Sigmoid colon (tissue), 7 donors: ENCODE results near the gene ZC3H15. TPM values are rescaled to one million over a fixed set of nuclear protein-coding genes. Genes with fewer than 3 reads are reported as not detected.

ENCODE experiments used
- DNase-seq: peaks from one replicate; pipeline ENCODE4 v3.0.0-alpha.2; 2019
- H3K27ac ChIP-seq, 4 donors: fragments of 200-600 bp; sonication (generic); one replicate each; pipeline ENCODE4 v1.5.1; 2016 to 2019; ENCODE audit warnings: mild to moderate bottlenecking in 1 of 4
- H3K27me3 ChIP-seq, 3 donors: fragments of 200-600 bp; sonication (generic); one replicate each; pipeline ENCODE4 v1.5.1; 2019; ENCODE audit warnings: mild to moderate bottlenecking in 1 of 3
- H3K36me3 ChIP-seq, 4 donors: fragments of 200-600 bp; sonication (generic); one replicate each; pipeline ENCODE4 v1.5.1; 2016 to 2019
- H3K4me1 ChIP-seq, 4 donors: fragments of 200-600 bp; sonication (generic); one replicate each; pipeline ENCODE4 v1.5.1; 2017 to 2019
- H3K4me3 ChIP-seq, 4 donors: fragments of 200-600 bp; sonication (generic); one replicate each; pipeline ENCODE4 v1.5.1; 2017 to 2019; ENCODE audit warnings: mild to moderate bottlenecking in 2 of 4, moderate library complexity in 1 of 4
- H3K9me3 ChIP-seq, 4 donors: fragments of 200-600 bp in 3 of 4; sonication (generic) in 3 of 4; one replicate each; pipeline versions ENCODE4 v1.5.1 to v1.6.1; 2013 to 2019
- EP300 ChIP-seq, 4 donors: sonication (generic); formaldehyde crosslinking; IDR thresholded peaks; one replicate each; pipeline ENCODE4 v1.6.1; 2017; ENCODE audit warnings: antibody characterized with exemption in 4 of 4
- POLR2A ChIP-seq, 2 donors: fragments of 450-650 bp; IDR thresholded peaks; one replicate each; pipeline ENCODE4 v1.6.1; 2016; ENCODE audit warnings: antibody characterized with exemption in 2 of 2, mild to moderate bottlenecking in 2 of 2, moderate library complexity in 2 of 2
- POLR2AphosphoS5 ChIP-seq, 4 donors: sonication (generic); formaldehyde crosslinking; IDR thresholded peaks; one replicate each; pipeline ENCODE4 v1.6.1; 2017; ENCODE audit warnings: antibody characterized with exemption in 4 of 4
- WGBS, 2 donors: extraction: QIAGEN DNeasy Blood & Tissue Kit; methylation state at CpG; one replicate each; pipeline ENCODE4 v1.1.7; 2013; 5-methylcytosine and 5-hydroxymethylcytosine counted together
- intact Hi-C: fragments of 100-400 bp; cut with DNase I; formaldehyde crosslinking; loops from one replicate; pipeline ENCODE4 v1.15.1; 2023
- polyA plus RNA-seq, 3 donors: library from polyadenylated mRNA; stranded (reverse); fragments of 200-250 nt; gene quantifications; one replicate each; pipeline ENCODE4 v1.2.3, GENCODE V29; 2013
- total RNA-seq, 4 donors: library from RNA; depleted of rRNA; stranded (reverse); fragments of >200 nt; gene quantifications; one replicate each; pipeline ENCODE4 v1.1.0, GENCODE V29; 2016
- TF ChIP-seq, protein P1 (sequence below), 4 experiments: fragments of 450-650 bp in 3 of 4; fragments of 200-600 bp in 1 of 4; IDR thresholded peaks; one replicate each; pipeline ENCODE4 v1.5.1; 2016 to 2019; ENCODE audit warnings: antibody characterized with exemption in 4 of 4, mild to moderate bottlenecking in 3 of 4, moderate library complexity in 2 of 4
- donor health status: healthy with polysubstance abuse.
- donor health status: Bipolar disorder and iron deficiency.
- donor health status: healthy.

ZC3H15 gene
- total and polyA plus RNA-seq, 7 donors: 51.1 to 77.9 (median 61.2) TPM

DNA sequence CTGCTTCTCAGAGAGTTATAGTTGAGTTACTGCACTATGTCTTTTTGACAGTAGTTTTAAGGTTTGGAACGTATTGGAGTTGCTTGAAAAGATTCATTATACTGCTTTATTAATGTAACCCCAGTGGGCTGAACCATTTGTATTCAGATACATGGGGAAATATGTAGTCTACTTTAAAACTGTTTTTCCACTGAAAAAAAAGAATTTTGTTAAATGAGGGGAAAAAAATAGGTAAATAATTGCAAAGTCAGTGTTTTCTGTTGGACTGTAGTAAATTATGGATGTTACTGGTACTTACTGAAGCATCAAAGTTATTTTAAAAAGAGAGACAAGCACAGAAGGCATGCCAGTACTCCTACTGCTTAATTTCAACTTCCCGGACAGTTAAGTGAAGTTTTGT is 36.4 kb downstream of the ZC3H15 start:
- peak in 3 of 4 donors; percentile 15 to 58 (median 46) for TF ChIP-seq POLR2AphosphoS5 (IDR thresholded peaks at IDR 0.05)
- TF ChIP-seq EP300 (IDR thresholded peaks at IDR 0.05): no peak
- no peak for TF ChIP-seq POLR2A (IDR thresholded peaks at IDR 0.05)
- Histone ChIP-seq H3K4me1 (peaks cover 0 to 28% (median 12%) of the 10 kb centered on the region in 4 donors), H3K9me3 (no peaks in the 10 kb centered on the region), H3K27ac (no peak overlapping the region), H3K27me3 (no peaks in the 10 kb centered on the region), H3K4me3 (no peak overlapping the region), H3K36me3 (peaks cover 0 to 23% (median 0%) of the 10 kb centered on the region in 4 donors)
- 87 to 98% methylated on average over 2 of the region's 2 CpGs for WGBS, 2 donors
- no peak for DNase-seq
- intact Hi-C loops: no loop called here

DNA sequence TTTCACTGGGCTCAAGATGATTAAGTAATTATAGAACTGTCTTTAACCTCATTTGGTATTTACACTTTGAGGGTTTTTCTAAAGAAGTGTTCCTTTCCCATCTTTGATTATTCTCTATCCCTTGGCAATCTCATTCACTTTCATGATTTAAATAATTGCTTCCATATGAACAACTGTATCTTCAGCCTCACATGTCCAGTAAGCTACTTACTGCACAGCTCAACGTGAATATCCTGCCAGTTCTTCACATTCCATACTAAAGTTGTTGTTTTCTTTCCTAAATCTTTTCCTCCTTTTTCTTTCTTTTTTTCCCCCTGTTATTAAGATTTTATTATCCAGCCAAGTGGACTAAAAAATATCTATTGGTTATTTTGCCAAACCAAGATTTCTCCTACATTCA is 37.7 kb downstream of the ZC3H15 start:
- peaks cover 0 to 28% (median 12%) of the 10 kb centered on the region in 4 donors for H3K4me1 ChIP-seq
- no peaks in the 10 kb centered on the region for H3K27me3 ChIP-seq
- no peak overlapping the region for H3K4me3 ChIP-seq
- H3K27ac ChIP-seq: no peak overlapping the region
- TF ChIP-seq POLR2AphosphoS5 (IDR thresholded peaks at IDR 0.05) (no peak), POLR2A (IDR thresholded peaks at IDR 0.05) (no peak)
- TF ChIP-seq, protein P1, sequence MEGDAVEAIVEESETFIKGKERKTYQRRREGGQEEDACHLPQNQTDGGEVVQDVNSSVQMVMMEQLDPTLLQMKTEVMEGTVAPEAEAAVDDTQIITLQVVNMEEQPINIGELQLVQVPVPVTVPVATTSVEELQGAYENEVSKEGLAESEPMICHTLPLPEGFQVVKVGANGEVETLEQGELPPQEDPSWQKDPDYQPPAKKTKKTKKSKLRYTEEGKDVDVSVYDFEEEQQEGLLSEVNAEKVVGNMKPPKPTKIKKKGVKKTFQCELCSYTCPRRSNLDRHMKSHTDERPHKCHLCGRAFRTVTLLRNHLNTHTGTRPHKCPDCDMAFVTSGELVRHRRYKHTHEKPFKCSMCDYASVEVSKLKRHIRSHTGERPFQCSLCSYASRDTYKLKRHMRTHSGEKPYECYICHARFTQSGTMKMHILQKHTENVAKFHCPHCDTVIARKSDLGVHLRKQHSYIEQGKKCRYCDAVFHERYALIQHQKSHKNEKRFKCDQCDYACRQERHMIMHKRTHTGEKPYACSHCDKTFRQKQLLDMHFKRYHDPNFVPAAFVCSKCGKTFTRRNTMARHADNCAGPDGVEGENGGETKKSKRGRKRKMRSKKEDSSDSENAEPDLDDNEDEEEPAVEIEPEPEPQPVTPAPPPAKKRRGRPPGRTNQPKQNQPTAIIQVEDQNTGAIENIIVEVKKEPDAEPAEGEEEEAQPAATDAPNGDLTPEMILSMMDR (IDR thresholded peaks at IDR 0.05): no peak
- no peaks in the 10 kb centered on the region for H3K9me3 ChIP-seq
- intact Hi-C loops: no loop called here
- peaks cover 0 to 16% (median 0%) of the 10 kb centered on the region in 4 donors for H3K36me3 ChIP-seq
- no peak for DNase-seq
- 84 to 85% methylated on average over 1 of the region's 1 CpG for WGBS, 2 donors

DNA sequence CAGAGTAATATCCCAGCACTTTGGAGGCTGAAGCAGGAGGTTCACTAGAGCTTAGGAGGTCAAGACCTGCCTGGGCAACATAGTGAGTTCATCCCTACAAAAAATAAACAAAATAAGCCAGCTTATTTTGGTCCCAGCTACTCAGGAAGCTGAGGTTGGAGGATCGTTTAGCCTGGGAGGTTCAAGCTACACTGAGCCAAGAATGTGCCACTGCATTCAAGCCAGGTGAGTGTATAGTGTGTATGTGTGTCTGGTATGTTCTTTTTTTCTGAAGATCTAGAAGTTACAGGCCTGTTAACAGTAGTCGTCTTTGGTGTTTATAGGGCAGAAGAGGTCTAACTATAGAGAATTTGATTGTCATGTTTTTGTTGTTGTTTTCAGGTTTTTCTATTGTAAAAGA is 40.2 kb downstream of the ZC3H15 start:
- Histone ChIP-seq H3K36me3 (peaks cover 0 to 3% (median 0%) of the 10 kb centered on the region in 4 donors), H3K27ac (no peak overlapping the region), H3K4me1 (peaks cover 0 to 28% (median 12%) of the 10 kb centered on the region in 4 donors), H3K9me3 (no peaks in the 10 kb centered on the region), H3K27me3 (no peaks in the 10 kb centered on the region), H3K4me3 (no peak overlapping the region)
- DNase-seq: no peak
- 66 to 68% methylated on average over 2 of the region's 2 CpGs for WGBS, 2 donors
- intact Hi-C loops: no loop called here
- no peak for TF ChIP-seq POLR2A (IDR thresholded peaks at IDR 0.05)
- TF ChIP-seq POLR2AphosphoS5 (IDR thresholded peaks at IDR 0.05): no peak
- no peak for TF ChIP-seq EP300 (IDR thresholded peaks at IDR 0.05)
- TF ChIP-seq, protein P1 (IDR thresholded peaks at IDR 0.05): no peak

DNA sequence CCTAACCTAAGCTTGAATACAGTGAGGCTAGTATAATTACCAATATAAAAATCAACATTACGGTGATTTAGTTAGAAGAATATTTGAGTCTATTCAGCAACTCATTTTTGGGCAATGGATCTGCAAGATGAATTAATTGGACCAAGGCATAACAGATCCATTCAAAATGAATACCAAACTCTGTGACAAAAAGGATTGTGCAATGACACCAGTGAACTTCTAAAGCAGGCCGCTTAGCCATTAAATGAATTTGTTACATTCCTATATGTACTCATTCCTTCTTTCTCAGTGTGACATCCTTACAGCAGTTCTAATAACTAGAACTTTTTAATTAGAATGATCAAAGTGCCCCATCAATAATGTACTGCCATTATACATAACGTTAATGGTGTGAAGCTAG is 44.3 kb downstream of the ZC3H15 start:
- no peak for TF ChIP-seq POLR2A (IDR thresholded peaks at IDR 0.05)
- TF ChIP-seq EP300 (IDR thresholded peaks at IDR 0.05): no peak
- TF ChIP-seq POLR2AphosphoS5 (IDR thresholded peaks at IDR 0.05): no peak
- TF ChIP-seq, protein P1 (IDR thresholded peaks at IDR 0.05): no peak
- DNase-seq: no peak
- H3K27ac ChIP-seq: no peak overlapping the region
- intact Hi-C loops: no loop called here
- no peak overlapping the region for H3K4me3 ChIP-seq
- peaks cover 0 to 6% (median 0%) of the 10 kb centered on the region in 4 donors for H3K4me1 ChIP-seq
- H3K9me3 ChIP-seq: no peaks in the 10 kb centered on the region
- H3K36me3 ChIP-seq: no peaks in the 10 kb centered on the region
- 96% methylated on average over 3 of the region's 3 CpGs for WGBS, 2 donors
- no peaks in the 10 kb centered on the region for H3K27me3 ChIP-seq

DNA sequence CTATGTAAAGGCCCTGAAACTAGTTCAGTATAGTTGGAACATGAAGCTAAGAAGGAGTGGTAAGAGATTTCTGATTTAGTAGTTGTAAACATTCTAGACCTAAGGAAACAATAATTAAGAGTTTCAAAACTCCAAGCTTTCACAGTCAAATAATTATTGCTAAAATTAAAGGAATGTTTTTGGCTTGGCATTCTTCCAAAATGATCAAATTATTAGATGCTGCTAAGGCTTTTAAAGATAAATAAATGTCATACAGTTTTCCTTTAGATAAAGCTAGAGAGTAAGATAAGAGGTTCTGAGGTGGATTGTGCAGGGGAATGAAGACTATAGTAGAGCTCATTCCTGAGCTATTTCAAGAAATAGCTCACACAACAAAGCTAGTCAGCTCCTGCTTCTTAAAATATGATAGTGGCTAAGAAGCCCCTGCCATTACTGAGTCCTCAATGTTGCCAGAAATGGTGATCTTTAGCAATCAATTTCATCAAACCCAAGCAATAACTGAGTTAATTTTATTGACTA is 45.3 kb downstream of the ZC3H15 start:
- Histone ChIP-seq H3K4me1 (peaks cover 0 to 6% (median 0%) of the 10 kb centered on the region in 4 donors), H3K4me3 (no peak overlapping the region), H3K9me3 (no peaks in the 10 kb centered on the region), H3K36me3 (no peaks in the 10 kb centered on the region), H3K27ac (no peak overlapping the region), H3K27me3 (no peaks in the 10 kb centered on the region)
- TF ChIP-seq POLR2A (IDR thresholded peaks at IDR 0.05) (no peak), POLR2AphosphoS5 (IDR thresholded peaks at IDR 0.05) (no peak), EP300 (IDR thresholded peaks at IDR 0.05) (no peak)
- TF ChIP-seq, protein P1 (IDR thresholded peaks at IDR 0.05): no peak
- DNase-seq: no peak
- intact Hi-C loops: no loop called here
